22Rv1 (cell line): ENCODE results near the gene OR13H1.

Experiments used
- H3K27ac ChIP-seq: fragments of 450-650 bp; 2 replicates; pipeline ENCODE4 v1.5.1; 2017
- ZFX ChIP-seq: fragments of 450-650 bp; IDR thresholded peaks from 2 replicates; pipeline ENCODE4 v1.6.1; 2017; ENCODE audit warnings: antibody characterized with exemption, borderline replicate concordance
- TF ChIP-seq, protein P1 (sequence below): fragments of 450-650 bp; IDR thresholded peaks from 2 replicates; pipeline ENCODE4 v1.5.1; 2017; ENCODE audit warnings: mild to moderate bottlenecking

Gene OR13H1

DNA sequence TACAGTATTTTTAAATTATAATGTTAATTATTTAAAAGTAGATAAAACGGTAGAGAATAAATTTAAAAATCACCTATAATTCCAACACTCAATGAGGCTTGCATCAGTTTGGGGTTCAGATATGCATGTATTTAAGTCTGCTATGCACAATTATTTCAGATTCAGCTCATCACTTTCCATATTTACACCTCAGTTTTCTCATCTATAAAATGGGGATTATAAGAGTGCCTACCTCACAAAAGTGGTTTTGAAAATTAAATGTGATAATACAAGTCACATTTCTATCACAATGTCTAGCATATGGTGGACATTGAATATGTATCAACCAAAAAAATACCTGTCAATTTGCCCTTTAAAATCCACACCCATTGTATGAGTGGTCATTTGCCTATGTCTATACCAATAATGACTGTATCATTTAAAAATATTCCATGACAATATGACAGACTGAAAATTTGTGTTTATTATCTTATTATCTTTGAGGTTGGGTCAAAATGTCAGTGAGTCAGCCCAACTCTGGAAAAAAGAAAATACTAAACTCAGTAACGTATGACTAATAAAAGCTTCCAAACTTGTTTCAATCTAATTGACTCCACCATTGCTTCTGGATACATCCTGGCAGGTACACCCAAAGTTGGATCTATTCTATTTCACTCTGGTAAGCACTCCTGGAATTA lies 20.8 kb downstream of the OR13H1 start:
- H3K27ac ChIP-seq: no peak overlapping the region
- no peak for TF ChIP-seq ZFX
- TF ChIP-seq, protein P1, sequence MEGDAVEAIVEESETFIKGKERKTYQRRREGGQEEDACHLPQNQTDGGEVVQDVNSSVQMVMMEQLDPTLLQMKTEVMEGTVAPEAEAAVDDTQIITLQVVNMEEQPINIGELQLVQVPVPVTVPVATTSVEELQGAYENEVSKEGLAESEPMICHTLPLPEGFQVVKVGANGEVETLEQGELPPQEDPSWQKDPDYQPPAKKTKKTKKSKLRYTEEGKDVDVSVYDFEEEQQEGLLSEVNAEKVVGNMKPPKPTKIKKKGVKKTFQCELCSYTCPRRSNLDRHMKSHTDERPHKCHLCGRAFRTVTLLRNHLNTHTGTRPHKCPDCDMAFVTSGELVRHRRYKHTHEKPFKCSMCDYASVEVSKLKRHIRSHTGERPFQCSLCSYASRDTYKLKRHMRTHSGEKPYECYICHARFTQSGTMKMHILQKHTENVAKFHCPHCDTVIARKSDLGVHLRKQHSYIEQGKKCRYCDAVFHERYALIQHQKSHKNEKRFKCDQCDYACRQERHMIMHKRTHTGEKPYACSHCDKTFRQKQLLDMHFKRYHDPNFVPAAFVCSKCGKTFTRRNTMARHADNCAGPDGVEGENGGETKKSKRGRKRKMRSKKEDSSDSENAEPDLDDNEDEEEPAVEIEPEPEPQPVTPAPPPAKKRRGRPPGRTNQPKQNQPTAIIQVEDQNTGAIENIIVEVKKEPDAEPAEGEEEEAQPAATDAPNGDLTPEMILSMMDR: no peak

DNA sequence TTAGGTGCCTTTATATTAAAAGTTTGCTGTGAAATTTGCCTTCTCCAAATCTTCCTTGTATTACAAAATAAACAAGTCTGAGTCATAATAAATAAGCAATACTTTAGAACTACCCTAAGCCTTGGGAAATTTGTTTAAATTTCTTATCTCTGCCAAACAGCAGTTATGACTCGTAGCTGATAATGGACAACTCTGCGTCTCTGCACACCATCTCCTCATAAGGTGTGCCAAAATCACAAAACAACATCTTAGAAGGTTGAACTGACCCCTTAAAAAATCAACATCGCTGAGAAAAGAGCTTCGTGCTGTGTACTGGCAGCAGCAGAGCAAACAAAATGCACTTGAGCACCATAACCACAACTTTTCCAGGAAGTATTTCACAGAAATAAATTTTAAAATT lies 22.0 kb downstream of the OR13H1 start:
- TF ChIP-seq ZFX: no peak
- TF ChIP-seq, protein P1: no peak
- H3K27ac ChIP-seq: no peak overlapping the region

DNA sequence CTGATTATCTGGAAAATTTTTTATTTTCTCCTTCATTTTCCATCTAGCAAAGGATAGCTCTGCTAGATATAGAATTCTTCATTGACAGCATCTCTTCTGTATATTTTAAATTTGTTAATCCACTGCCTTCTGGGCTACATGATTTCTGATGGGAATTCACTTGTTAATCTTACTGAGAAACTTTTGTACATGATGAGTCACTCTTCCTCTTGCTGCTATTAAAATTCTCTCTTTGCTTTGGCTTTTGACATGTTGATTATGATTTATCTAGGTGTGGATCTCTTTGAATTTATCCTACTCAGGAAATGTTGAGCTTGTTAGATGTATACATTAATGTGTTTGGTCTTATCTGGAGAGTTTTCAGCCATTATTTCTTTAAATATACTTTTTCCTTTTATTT lies 27.5 kb downstream of the OR13H1 start:
- TF ChIP-seq ZFX: no peak
- TF ChIP-seq, protein P1: no peak
- H3K27ac ChIP-seq: no peak overlapping the region

DNA sequence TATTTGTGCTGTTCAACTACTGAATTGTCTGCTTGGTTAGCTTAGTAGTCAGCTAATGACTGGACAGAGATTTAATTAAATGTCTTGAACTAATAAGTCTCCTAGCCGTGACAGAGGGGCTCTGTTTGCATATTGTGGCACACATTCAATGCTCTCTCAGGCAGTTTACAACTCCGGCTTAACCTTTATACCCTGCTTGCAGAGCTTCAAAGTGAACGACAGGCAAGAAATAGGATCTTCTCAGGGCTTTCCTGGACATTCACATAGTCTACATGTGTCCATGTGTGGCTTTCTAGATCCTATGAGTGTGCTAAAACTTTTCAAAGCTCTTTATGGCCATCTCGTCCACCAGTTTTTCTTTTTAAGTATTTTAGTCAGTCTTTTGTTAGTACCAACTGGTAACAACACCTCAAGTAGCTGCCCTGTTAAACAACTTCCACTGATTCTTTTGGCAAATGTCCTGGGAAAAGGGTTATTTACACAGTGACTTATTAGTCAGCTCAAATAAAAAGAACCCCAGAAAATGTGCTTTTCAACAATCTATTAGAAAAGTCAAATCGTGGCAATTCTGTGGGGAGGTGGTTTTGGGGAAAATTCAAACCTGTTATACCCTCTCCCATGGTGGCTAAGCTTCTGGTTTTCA lies 28.6 kb downstream of the OR13H1 start:
- H3K27ac ChIP-seq: no peak overlapping the region
- no peak for TF ChIP-seq ZFX
- TF ChIP-seq, protein P1: no peak

DNA sequence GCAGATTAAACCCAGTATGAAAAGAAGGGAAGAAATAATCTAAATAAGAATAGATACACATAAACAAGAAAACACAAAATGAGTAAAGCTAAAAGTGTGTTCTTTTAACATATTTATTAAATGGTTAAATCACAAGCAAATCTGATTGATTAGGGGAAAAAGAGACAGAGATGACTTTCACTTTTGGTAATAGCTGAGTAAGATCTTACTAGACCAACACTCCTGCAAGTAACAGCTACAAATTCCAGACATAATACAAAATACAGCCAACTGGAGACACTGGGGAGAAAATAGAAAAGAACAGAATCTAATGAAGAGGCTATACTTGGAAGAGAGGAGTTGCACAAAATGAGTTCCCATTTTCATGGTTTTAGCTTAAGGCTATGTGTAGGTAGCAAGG lies 33.5 kb downstream of the OR13H1 start:
- H3K27ac ChIP-seq: no peak overlapping the region

DNA sequence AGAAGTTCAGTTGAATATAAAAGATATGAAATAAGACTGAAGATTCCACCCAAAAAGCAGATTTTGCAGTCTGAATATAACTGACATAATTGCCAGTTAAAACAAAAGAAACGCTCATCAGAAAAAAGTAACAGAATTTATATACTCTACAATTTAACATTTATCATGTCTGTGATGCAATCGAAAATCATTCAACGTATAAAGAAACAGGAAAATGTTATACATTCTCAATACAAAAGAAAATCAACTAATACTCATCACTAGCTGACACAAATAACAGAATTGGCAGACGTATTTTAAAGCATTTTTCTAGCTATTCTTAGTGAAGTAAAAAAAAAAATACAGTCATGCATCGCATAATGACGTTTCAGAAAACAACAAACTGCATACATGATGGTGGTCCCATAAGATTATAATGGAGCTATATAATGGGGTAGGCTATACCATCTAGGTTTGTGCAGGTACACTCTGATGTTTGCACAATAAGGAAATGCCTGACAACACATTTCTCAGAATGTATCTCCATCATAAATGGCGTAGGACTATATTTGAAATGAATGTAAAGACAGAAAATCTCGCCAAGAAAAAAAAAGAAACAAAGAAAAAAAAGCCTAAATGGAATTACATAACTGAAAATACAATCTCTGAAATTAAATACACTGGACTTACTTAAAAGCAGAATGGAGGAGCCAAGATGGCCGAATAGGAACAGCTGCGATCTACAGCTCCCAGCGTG lies 34.3 kb downstream of the OR13H1 start:
- peak overlapping the region; percentile 53 for H3K27ac ChIP-seq
- no peak for TF ChIP-seq ZFX
- TF ChIP-seq, protein P1: no peak

More for the DNA sequence above, 33.5 kb downstream of the OR13H1 start:
- no peak for TF ChIP-seq ZFX
- TF ChIP-seq, protein P1: no peak

DNA sequence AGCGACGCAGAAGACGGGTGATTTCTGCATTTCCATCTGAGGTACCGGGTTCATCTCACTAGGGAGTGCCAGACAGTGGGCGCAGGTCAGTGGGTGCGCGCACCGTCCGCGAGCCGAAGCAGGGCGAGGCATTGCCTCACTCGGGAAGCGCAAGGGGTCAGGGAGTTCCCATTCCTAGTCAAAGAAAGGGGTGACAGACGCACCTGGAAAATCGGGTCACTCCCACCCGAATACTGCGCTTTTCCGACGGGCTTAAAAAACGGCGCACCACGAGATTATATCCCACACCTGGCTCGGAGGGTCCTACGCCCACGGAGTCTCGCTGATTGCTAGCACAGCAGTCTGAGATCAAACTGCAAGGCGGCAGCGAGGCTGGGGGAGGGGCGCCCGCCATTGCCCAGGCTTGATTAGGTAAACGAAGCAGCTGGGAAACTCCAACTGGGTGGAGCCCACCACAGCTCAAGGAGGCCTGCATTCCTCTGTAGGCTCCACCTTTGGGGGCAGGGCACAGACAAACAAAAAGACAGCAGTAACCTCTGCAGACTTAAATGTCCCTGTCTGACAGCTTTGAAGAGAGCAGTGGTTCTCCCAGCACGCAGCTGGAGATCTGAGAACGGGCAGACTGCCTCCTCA lies 35.0 kb downstream of the OR13H1 start:
- H3K27ac ChIP-seq: peak overlapping the region; percentile 53
